Activated CD4-positive, alpha-beta T cell treated with anti-CD3 and anti-CD28 coated beads for 36 hours (primary cell): ENCODE data around the gene ERC2. TPM values are rescaled to one million over a fixed set of nuclear protein-coding genes. Genes with fewer than 3 reads are reported as not detected.

Source experiments
- ATAC-seq: fragments of 200-7000 bp; cut with Tn5 transposase; one replicate; pipeline ENCODE4 v1.10.0; 2021; ENCODE audit warnings: mild to moderate bottlenecking, moderate library complexity
- CTCF ChIA-PET: fragments of 350-600 bp; sonication (Branson Sonifier 250); formaldehyde crosslinking; loops from one replicate; lab custom pipeline; 2021; ENCODE audit warnings: antibody characterized with exemption; lab: Charles Lee
- POLR2A ChIA-PET: fragments of 350-600 bp; sonication (Branson Sonifier 250); formaldehyde crosslinking; loops from one replicate; lab custom pipeline; 2021; ENCODE audit warnings: antibody characterized with exemption, inconsistent platforms; lab: Charles Lee
- DNase-seq: peaks from one replicate; pipeline ENCODE4 v3.0.0-alpha.2; 2020
- H3K27ac Mint-ChIP-seq: one replicate; pipeline ENCODE4 v1.8.0; 2021; ENCODE audit warnings: mixed read lengths
- H3K27me3 Mint-ChIP-seq: one replicate; pipeline ENCODE4 v1.8.0; 2021; ENCODE audit warnings: mixed read lengths
- H3K36me3 Mint-ChIP-seq: one replicate; pipeline ENCODE4 v1.8.0; 2021; ENCODE audit warnings: low read depth, mixed read lengths
- H3K4me1 Mint-ChIP-seq: one replicate; pipeline ENCODE4 v1.8.0; 2021; ENCODE audit warnings: mixed read lengths
- H3K4me3 Mint-ChIP-seq: one replicate; pipeline ENCODE4 v1.8.0; 2021; ENCODE audit warnings: mild to moderate bottlenecking, moderate library complexity, mixed read lengths
- H3K9me3 Mint-ChIP-seq: one replicate; pipeline ENCODE4 v1.8.0; 2021; ENCODE audit warnings: low read depth, mixed read lengths
- intact Hi-C, 2 experiments: fragments of 100-400 bp; cut with DNase I in 1 of 2; cut with micrococcal nuclease in 1 of 2; formaldehyde crosslinking; loops; one replicate each; pipeline versions ENCODE4 v1.14.2 to v1.15.1; 2022 to 2024; cut with DNase I, micrococcal nuclease
- total RNA-seq, 2 experiments: library from RNA; stranded (reverse); gene quantifications; one replicate each; pipeline ENCODE4 v1.2.3, GENCODE V29; 2021

ERC2 gene
- total RNA-seq, 2 experiments from 2014 or later = not detected

DNA sequence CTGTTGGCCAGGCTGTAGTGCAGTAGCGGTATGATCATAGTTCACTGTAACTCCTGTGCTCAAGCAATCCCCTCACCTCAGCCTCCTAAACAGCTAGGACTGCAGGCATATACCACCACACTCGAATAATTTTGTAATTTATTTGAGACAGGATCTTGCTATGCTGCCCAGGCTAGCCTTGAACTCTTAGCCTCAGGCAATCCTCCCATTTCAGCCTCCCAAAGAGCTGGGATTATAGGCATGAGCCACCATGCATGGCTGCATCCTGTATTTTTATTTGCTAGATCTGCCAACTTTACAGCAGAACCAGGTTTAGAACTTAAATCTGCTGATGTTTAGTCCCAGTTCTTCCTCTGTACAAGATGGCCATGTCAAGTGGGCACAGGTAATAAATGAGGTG is 69.6 kb downstream of the ERC2 start:
- CTCF ChIA-PET = no interaction called here

DNA sequence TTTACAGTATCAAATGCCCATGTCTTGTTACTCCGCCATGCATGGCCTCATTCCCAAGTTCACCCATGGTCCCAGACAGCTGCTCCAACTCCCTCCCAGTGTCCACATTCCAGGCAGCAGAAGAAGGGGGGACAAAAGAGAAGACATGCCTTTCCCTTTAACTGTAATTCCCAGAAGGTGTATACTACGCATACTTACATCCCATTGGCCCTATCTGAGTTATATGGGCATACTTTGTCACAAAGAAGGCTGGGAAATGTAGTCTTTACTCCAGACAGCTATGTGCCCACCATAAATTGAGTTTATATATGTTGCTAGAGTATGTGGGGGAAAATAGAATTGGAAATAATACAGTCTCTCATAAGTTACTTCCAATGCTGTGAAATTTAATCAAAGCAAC is 70.5 kb downstream of the ERC2 start:
- H3K27ac Mint-ChIP-seq = no peak overlapping the region
- ChIA-PET POLR2A (no interaction called here), CTCF (no interaction called here)
- ATAC-seq (no peak), DNase-seq (no peak)
- no peaks in the 10 kb centered on the region for H3K4me1 Mint-ChIP-seq
- H3K27me3 Mint-ChIP-seq = peaks cover 24% of the 10 kb centered on the region
- intact Hi-C loops = no loop called here
- H3K36me3 Mint-ChIP-seq = no peaks in the 10 kb centered on the region
- no peaks in the 10 kb centered on the region for H3K9me3 Mint-ChIP-seq
- no peak overlapping the region for H3K4me3 Mint-ChIP-seq

More for the DNA sequence above, 69.6 kb downstream of the ERC2 start:
- no peak overlapping the region for H3K4me3 Mint-ChIP-seq
- no peaks in the 10 kb centered on the region for H3K36me3 Mint-ChIP-seq
- H3K9me3 Mint-ChIP-seq = no peaks in the 10 kb centered on the region
- POLR2A ChIA-PET = no interaction called here
- no peak for ATAC-seq
- intact Hi-C loops = no loop called here
- peaks cover 23% of the 10 kb centered on the region for H3K27me3 Mint-ChIP-seq
- no peaks in the 10 kb centered on the region for H3K4me1 Mint-ChIP-seq
- no peak for DNase-seq
- H3K27ac Mint-ChIP-seq = no peak overlapping the region

DNA sequence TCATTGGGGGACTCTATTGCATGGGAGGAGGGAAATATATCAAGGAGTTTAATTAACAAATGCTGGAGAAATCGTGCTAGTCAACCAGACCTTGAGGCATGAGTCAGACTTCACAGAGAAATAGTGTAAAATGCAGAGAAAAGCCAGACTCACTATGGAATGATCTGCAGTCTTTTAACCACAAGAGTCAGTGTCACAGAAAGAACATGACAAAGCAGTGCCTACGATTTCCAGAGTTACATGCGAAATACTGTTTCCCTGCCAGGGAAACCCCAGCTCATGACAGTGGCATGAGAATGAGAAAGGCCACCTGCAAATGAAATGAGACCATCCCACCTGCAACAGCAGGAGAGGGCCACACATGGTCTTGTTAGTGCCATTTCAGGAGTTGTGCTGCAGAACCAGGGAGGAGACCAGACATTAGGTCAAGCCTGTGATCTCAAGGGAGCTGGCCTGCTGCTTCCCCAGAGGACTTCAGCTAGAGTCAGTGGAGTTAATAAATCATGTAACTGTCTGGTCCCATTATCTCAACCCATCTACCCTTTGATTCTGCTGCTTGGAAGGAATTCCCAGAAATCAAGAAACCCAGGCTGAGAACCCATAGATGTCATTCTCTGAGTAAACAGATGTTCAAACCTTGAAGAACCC is 79.0 kb downstream of the ERC2 start:
- DNase-seq (peak; percentile 16), ATAC-seq (peak; percentile 63)
- no peaks in the 10 kb centered on the region for H3K9me3 Mint-ChIP-seq
- intact Hi-C loops = no loop called here
- no peaks in the 10 kb centered on the region for H3K36me3 Mint-ChIP-seq
- H3K27me3 Mint-ChIP-seq = peaks cover 12% of the 10 kb centered on the region
- POLR2A ChIA-PET = no interaction called here
- H3K4me3 Mint-ChIP-seq = no peak overlapping the region
- peaks cover 14% of the 10 kb centered on the region for H3K4me1 Mint-ChIP-seq
- CTCF ChIA-PET = interaction anchor here (1.1 kb wide), 1 partner anchor 57 kb away, joined by 3 read pairs; no protein-coding TSS in a partner anchor
- peak overlapping the region; percentile 26 for H3K27ac Mint-ChIP-seq

DNA sequence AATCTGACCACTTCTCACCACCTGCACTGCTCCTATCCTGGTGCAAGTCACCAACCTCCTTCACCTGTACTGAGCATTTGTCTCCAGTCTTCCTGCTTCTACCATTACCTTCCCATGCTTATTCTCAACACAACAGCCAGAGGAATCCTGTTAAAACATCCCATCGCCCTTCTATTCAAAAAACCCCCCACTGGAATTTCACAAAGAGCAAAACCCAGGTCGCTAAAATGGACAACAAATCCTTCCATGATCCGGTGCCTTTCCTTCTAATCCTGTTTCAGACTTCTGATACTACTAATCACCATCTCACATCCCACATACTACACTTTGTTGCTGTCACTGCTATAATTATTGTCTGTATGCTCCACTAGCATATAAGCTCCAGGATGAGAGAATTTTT is 85.2 kb downstream of the ERC2 start:
- Mint-ChIP-seq H3K27ac (no peak overlapping the region), H3K9me3 (no peaks in the 10 kb centered on the region), H3K36me3 (no peaks in the 10 kb centered on the region), H3K27me3 (peaks cover 7% of the 10 kb centered on the region), H3K4me3 (no peak overlapping the region), H3K4me1 (no peaks in the 10 kb centered on the region)
- ChIA-PET POLR2A (no interaction called here), CTCF (interaction anchor here (0.6 kb wide), 1 partner anchor 42 kb away, joined by 3 read pairs; no protein-coding TSS in a partner anchor)
- intact Hi-C loops = no loop called here
- DNase-seq (no peak), ATAC-seq (no peak)

DNA sequence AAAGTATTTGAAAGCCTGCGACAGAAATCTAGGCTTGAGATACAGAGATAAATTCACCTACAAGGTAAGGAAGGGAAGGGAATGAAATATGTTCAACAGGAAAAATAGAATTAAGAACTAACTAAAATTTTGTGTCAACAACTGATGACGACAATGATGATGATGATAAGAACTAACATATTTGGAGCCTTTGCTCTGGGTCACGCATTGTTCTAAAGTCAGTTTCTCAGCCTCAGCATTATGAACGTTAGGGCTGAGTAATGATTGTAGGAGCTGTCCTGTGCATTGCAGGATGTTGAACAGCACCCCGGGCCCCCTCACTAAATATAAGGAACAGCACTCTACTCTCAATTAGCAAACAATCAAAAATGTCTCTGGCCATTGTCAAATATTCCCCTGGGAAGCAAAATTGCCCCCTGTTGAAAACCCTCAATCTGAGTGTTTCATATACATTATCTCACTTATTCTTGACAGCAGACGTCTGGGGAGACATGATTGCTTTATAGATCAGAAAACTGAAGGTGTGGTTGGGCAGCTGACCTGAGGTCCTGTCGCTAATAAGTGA is 88.5 kb downstream of the ERC2 start:
- Mint-ChIP-seq H3K27me3 (peaks cover 2% of the 10 kb centered on the region), H3K4me1 (no peaks in the 10 kb centered on the region), H3K4me3 (no peak overlapping the region), H3K27ac (no peak overlapping the region), H3K9me3 (peaks cover 11% of the 10 kb centered on the region), H3K36me3 (no peaks in the 10 kb centered on the region)
- intact Hi-C loops = no loop called here
- ChIA-PET POLR2A (no interaction called here), CTCF (no interaction called here)
- DNase-seq (no peak), ATAC-seq (no peak)

DNA sequence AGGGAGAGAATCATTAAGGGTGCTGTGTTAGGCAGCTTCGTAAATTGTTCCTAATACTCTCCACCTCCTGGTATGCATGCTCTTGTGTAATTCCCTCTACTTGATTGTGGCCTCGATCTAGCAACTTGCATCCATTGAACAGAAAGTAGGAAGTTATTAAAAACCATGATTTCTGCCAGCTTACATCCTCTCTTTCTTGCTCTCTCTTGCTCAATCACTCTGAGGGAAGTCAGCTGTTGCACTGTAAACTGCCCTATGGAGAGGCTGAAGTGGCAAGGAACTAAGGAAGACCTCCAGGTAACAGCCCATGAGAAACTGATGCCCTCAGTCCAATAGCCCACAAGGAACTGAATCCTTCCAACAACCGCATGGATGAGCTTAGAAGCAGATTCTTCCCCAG is 92.6 kb downstream of the ERC2 start:
- intact Hi-C loops = no loop called here
- CTCF ChIA-PET = interaction anchor here (0.8 kb wide), 1 partner anchor 71 kb away, joined by 3 read pairs; no protein-coding TSS in a partner anchor

DNA sequence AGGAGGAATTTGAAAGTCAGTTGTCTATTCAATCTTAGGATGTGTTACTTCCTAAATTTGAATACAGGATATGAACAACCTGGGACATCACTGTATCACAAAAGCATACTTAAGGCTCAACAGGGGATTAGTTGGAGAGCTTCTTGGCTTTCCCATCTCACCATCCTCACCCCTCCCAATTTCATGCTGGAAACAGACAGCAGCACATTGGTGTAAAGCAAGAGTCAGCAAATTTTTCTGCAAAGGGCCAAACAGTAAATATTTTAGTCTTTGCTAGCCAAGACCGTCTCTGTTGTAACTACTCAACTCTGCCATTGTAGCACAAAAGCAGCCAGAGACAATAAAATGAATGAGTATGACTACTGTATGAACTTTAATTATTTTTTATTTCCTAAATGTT is 94.9 kb downstream of the ERC2 start:
- Mint-ChIP-seq H3K36me3 (no peaks in the 10 kb centered on the region), H3K27me3 (peaks cover 4% of the 10 kb centered on the region), H3K4me3 (no peak overlapping the region), H3K27ac (no peak overlapping the region), H3K9me3 (peaks cover 11% of the 10 kb centered on the region), H3K4me1 (no peaks in the 10 kb centered on the region)
- ATAC-seq (no peak), DNase-seq (no peak)
- intact Hi-C loops = no loop called here
- ChIA-PET CTCF (interaction anchor here (1.1 to 1.5 kb wide), 2 partner anchors 32 to 33 kb away, joined by 3 read pairs; no protein-coding TSS in a partner anchor), POLR2A (no interaction called here)

More for the DNA sequence above, 92.6 kb downstream of the ERC2 start:
- H3K27ac Mint-ChIP-seq = no peak overlapping the region
- DNase-seq = no peak
- H3K36me3 Mint-ChIP-seq = no peaks in the 10 kb centered on the region
- H3K4me1 Mint-ChIP-seq = no peaks in the 10 kb centered on the region
- H3K27me3 Mint-ChIP-seq = peaks cover 4% of the 10 kb centered on the region
- ATAC-seq = no peak
- POLR2A ChIA-PET = no interaction called here
- H3K9me3 Mint-ChIP-seq = peaks cover 11% of the 10 kb centered on the region
- H3K4me3 Mint-ChIP-seq = no peak overlapping the region

DNA sequence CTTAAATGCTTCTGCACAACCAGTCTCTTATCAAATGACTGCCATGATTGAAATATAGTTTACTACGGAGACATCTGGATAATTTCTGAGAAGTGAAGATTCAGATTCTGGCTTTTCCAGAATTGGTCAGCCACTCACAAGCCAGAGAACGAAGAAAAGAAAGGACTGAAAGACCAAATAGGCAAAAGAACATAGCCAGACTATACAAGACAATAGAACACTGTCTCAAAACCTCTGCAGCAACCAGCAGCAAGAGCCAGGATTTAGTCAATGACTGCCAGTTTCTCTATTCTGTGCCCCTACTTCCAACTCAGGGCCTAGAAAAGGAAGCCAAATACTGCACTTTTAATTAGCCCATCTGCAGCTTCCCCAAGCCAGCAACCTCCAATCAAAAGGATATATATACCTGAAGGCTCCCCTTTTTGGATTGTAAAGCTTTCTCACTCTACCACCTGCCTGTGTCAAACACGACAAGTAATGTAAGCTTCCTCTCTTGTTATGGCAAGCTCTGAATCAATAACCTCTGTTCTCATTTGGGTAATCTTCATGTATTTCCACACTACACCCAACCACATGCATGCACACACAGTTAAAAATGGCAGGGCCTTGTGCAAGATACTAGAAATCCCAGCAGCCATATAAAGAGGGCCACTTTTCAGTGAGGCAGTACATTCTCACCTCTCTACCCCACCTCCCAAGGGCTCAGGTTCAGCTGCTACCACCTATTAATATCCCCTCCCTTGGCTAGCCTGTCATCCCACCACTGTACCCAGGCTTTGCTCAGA is 97.1 kb downstream of the ERC2 start:
- peaks cover 6% of the 10 kb centered on the region for H3K9me3 Mint-ChIP-seq
- H3K36me3 Mint-ChIP-seq = no peaks in the 10 kb centered on the region
- DNase-seq (no peak), ATAC-seq (no peak)
- no peak overlapping the region for H3K4me3 Mint-ChIP-seq
- peaks cover 4% of the 10 kb centered on the region for H3K27me3 Mint-ChIP-seq
- H3K4me1 Mint-ChIP-seq = no peaks in the 10 kb centered on the region
- ChIA-PET CTCF (no interaction called here), POLR2A (no interaction called here)
- intact Hi-C loops = no loop called here
- no peak overlapping the region for H3K27ac Mint-ChIP-seq

DNA sequence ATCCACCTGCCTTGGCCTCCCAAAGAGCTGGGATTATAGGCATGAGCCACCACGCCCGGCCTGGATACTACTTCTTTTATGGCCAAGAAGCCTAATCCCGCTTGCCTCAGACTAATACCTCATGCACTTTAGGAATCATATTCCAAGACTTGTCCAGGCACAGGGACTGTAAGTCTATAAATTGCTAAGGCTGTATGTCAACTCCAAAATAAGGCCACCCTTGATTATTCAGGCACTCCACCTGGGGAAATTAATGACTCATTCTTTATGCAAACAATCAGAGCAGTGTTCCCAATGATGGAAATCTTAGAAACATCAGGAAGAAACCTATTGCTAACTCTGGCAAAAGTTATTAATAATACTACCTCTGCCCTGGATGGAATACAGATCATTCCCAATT is 98.4 kb downstream of the ERC2 start:
- Mint-ChIP-seq H3K27ac (no peak overlapping the region), H3K4me1 (no peaks in the 10 kb centered on the region), H3K9me3 (no peaks in the 10 kb centered on the region), H3K27me3 (peaks cover 4% of the 10 kb centered on the region), H3K4me3 (no peak overlapping the region), H3K36me3 (no peaks in the 10 kb centered on the region)
- intact Hi-C loops = no loop called here
- CTCF ChIA-PET = no interaction called here
- no peak for ATAC-seq
- POLR2A ChIA-PET = no interaction called here
- DNase-seq = no peak

DNA sequence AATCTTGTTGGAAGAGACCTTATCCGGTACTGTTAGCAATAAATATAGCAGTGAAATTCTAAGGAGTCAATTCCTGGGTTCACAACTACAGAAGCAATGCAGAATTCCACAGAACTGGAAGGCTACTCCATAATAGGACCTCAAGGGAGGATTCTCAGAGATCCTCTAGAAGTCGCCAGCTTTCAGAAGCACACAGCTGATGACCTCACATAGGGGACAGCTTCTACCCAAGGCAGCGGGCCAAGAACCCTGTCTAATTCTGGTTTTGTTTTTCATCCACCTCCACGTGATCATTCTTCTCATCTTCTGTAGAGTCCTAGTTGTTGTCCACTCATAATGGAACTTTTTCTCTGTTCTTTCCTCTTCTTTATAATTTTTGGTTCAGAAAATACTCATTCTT is 99.4 kb downstream of the ERC2 start:
- no peaks in the 10 kb centered on the region for H3K36me3 Mint-ChIP-seq
- H3K27me3 Mint-ChIP-seq = peaks cover 4% of the 10 kb centered on the region
- no peak for DNase-seq
- no peak overlapping the region for H3K27ac Mint-ChIP-seq
- ChIA-PET CTCF (no interaction called here), POLR2A (no interaction called here)
- intact Hi-C loops = no loop called here
- H3K9me3 Mint-ChIP-seq = no peaks in the 10 kb centered on the region
- no peaks in the 10 kb centered on the region for H3K4me1 Mint-ChIP-seq
- ATAC-seq = no peak
- no peak overlapping the region for H3K4me3 Mint-ChIP-seq

DNA sequence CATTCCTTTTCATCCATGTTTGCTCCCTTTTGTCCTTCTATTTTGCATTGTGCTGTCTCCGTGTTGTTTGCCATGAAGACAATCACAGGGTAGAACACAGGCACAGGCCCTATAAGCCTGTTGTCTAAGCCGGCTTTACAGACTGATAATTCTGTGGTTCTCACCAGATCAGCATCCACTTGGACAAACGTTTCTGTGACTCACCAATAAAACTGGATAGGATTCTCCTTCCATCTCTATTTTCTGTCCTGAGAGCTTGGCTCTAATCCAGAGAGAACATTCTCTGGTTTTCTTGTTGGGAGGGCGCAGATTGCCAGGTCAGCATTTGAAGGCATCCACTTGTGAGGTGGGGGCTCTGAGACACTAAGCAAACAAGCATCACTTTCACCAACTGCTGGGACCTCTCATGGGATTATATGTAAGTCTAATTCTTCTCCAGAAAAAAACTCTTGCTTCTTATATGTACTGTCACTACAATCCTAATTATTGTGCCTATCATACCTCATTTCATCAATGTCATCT is 101.6 kb downstream of the ERC2 start:
- Mint-ChIP-seq H3K4me1 (no peaks in the 10 kb centered on the region), H3K4me3 (no peak overlapping the region), H3K27ac (no peak overlapping the region), H3K27me3 (peaks cover 5% of the 10 kb centered on the region), H3K9me3 (no peaks in the 10 kb centered on the region), H3K36me3 (no peaks in the 10 kb centered on the region)
- intact Hi-C loops = no loop called here
- ChIA-PET POLR2A (no interaction called here), CTCF (no interaction called here)
- DNase-seq = no peak
- ATAC-seq = no peak
